ENCODE data around the gene RAB8B.

Gene RAB8B

DNA sequence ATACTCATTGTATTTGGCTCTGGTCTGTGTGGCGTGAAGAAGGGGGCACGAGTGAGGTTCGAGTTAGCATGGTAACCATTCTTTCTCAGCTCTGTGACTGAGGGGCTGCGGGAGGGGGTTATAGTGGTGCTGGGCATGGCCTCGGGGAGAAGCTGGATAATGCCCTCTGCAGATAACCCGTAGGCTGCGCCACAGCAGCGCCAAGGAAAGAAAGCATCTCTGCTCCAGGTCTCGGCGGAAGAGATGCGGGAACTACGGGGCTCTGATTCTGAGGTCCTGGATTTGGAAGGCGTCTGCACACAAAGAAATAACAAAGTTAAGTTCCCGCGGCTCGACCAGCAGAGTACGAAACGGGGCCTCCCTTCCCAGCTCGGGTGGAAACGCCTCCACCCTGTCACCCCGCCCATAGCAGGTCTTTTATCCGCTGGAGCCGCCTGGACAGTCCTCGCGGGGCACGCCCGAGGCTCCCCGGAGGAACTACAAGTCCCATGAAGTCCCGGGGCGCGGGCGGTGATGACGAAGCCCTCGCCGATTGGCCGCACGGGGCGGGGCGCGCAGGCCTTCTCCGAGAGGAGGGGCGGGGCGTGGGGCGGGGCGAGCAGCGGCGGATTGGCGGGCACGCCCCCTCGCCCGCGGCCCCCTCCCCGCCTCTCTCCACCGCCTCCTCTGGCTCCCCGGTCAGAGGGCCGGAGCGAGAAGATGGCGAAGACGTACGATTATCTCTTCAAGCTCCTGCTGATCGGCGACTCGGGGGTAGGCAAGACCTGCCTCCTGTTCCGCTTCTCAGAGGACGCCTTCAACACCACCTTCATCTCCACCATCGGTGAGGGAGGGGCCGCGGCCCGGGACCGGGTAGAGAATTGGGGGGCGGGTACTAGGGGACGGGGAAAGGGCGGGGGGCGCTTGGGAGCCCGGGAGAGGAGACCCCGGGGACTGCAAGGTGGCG lies at the start of gene RAB8B:
TSS of gene RAB8B (plus strand) at position 681 of the 946 bp plus-strand sequence. CDS start at position 700, 19 bp downstream.
- peak; percentile 67 for DNase-seq

DNA sequence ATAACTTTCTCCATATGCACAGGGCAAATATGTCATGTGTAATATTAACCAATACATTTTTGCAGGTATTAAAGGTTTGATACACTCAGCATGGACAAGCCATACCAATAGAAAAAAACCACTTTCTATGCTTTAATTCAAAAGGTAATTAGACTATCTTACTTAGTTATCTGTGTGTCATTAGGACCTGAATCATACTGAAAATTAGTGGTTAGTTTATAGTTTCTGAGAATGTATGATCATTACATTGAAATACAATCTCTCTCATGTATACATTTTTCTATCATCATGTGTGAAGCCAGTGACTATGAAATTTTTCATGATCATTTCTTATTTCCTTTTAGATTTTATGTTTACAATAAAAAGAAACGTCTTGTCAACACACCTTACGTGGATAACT lies 48.5 kb upstream of the RAB8B start:
- DNase-seq, result no peak

GRCh38 chr15:63145426-63145825 lies 44.0 kb upstream of the RAB8B start:
- no peak for DNase-seq

DNA sequence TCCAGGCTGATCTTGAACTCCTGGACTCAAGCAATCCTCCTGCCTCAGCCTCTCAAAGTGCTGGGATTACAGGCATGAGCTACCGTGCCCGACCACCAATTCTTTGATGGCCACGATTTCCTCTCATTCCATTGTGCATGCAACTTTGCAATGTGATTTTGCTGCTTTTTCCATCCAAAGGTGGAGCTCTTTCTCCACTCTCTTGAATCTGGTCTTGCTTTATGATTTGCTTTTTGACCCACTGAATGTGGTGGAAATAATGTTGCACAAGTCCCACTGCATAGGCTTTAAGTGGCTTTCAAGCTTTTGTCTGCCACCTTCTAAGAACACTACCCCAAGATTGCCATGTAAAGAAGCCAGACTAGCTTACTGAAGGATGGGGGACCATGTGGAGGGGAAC lies 42.7 kb upstream of the RAB8B start:
- DNase-seq, result no peak

DNA sequence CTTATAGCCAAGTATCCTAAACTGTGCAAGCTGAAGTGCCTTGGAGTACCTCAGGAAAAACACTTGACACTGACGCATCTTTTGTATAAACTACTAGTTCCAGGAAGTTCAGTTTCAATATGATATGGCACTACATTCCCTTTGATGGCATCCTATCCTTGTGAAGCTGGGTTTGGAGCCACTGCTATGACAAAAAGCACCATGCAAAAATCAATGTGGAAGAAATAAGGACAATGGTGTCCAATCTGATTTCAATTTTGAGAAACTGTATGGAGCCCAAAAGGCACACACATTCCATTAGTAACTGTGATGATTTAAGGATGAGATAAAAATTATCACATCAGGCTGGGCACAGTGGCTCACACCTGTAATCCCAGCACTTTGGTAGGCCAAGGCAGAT lies 37.7 kb upstream of the RAB8B start:
- no peak for DNase-seq

DNA sequence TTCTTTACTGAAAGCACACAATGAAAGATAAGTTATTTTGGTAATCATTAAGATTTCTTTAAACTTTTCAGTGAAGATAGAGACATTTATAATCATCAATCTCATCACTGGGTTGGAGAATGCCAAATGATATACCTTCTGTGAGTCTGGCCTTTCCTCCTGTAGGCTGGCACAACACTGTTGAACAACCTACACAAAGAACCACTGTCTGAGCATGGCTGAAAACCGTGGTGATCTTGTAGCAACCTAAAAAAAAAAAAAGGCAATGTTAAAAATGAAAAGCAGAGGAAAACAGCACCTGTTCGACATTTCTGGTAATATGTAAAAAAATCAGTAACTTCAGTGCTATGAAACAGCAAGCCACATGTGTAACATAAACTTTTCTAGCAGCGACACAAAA lies 33.9 kb upstream of the RAB8B start:
- no peak for DNase-seq

GRCh38 chr15:63156086-63156710 lies 33.2 kb upstream of the RAB8B start:
- DNase-seq, result no peak

GRCh38 chr15:63156755-63157117 lies 32.7 kb upstream of the RAB8B start:
- no peak for DNase-seq

- peak; percentile 71 for DNase-seq
Observed at GRCh38 chr15:63157118-63157843, 32.1 kb upstream of the RAB8B start, which contains the start of gene RPS27L. RPS27L (minus strand) TSS chr15:63157477; CDS start chr15:63157405, 72 bp downstream.

- no peak for DNase-seq
Observed at GRCh38 chr15:63157891-63158431, 31.4 kb upstream of the RAB8B start.

DNA sequence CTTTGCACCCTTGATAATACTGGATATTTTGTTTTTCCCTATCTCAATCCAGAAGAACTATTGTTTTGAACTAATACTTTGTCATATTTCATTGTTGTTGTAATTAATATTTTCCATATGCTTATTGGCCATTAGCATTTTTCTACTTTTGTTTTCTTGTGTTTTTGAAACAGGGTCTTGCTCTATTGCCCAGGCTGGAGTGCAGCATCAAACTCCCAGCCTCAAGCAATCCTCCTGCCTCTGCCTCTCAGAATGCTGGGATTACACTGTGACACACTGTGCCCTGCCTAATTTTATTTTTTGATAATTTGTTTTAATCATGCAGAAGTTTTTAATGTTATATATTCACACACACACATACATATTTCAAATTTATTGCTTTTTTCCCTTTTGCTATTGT lies 28.8 kb upstream of the RAB8B start:
- no peak for DNase-seq

DNA sequence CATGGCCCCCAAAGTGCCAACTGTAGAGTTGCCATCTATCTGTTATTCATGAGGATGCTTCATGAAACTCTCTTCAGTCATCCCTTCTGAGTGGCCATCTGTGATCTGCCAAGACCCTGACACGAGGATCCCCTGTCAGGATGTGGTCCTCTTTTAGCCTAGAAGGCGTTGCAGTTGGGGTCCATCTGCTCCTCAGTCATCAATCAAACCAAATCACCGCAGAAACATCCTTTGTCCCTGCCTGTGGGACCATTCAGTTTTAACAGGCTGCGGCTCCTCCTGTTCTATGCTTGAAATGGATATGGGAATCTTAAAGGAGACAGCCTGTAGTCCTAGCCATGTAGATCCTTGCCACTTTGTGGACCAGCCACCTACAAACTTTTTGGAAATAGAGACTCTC lies 26.2 kb upstream of the RAB8B start:
- no peak for DNase-seq

GRCh38 chr15:63165166-63165859 lies 24.1 kb upstream of the RAB8B start:
- DNase-seq, result no peak

- DNase-seq, result no peak
Observed at GRCh38 chr15:63166219-63166618, 23.2 kb upstream of the RAB8B start.

DNA sequence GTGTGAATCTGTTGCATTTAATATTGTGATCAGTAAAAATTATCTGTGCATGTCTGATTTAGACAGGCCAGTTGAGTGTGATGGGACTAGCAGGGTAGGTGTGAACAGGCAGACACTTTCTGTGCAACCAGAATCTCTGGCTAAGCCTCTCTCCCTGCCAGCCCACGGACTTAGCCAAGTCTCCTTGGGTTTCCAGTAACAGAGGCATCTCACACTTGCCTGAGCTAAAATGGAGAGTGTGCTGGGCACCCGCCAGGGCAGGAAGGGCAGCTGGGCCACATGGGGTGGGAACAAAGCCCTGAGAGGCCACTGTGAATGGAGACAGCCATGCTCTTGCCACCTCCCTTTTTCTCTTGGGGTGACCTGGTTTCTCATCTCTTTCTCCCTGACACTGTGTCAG lies 19.6 kb upstream of the RAB8B start:
- no peak for DNase-seq

GRCh38 chr15:63172376-63172775 lies 17.0 kb upstream of the RAB8B start:
- DNase-seq, result no peak

DNA sequence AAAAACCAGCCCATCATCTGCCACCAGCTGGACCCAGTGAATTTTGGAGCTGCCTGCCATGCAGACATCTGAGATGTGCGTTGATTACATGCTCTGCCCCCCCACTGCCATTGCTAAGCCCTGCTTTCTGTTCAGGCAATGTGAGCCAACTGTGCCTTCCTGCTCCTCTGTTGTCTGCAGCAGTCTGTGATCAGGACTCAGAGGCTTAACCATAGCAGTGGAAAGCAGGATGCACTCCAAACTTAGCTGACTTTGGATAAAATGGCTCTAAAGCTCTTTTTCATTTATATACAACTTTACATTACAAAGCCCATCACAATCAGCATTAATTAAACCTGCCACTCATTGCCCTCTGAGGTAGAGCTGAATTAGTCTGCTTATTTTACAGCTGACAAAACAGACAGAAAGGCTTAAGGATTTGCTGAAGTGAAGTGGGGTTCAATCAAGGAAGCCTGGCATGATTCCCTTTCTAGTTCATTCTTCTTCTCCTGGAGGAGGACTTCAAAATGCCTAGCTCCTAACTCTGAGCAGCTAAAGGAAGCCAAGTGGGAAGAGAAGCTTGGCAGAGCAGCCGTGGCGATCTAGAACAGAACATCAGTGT lies 16.5 kb upstream of the RAB8B start:
- no peak for DNase-seq

- DNase-seq, result no peak
Observed at GRCh38 chr15:63176302-63176701, 13.1 kb upstream of the RAB8B start.

GRCh38 chr15:63178034-63178433 lies 11.4 kb upstream of the RAB8B start:
- DNase-seq, result no peak

- no peak for DNase-seq
Observed at GRCh38 chr15:63180746-63181145, 8.7 kb upstream of the RAB8B start.

GRCh38 chr15:63181648-63182047 lies 7.8 kb upstream of the RAB8B start:
- DNase-seq, result no peak

DNA sequence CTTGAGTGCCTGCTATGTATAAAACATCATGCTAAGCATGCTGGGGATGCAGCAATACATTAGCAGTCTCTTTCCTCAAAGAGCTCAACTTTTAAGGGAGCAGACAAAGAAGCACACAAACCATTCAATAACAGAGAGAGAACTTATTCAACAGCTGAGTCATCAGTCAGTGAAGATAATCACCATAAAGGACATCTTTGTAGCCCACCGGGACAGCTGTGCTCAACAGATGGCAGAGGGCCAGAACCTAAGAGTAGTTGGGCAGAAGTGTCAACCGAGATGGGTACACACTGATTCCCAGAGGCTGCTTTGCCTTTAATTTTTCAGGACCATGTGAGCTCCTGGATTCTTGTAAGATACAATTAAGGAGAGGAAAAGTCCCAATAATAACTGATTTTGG lies 4.2 kb upstream of the RAB8B start:
- no peak for DNase-seq

All from NCI-H1436 treated with DMSO at 0.1 percent for 48 hours (cell line).